Measurements from ENCODE around the gene GPR158.

- TF ChIP-seq CTCF (conservative IDR thresholded peaks at IDR 0.05; ENCODE audit: low read length) (no peak), EZH2phosphoT487 (IDR thresholded peaks at IDR 0.05; ENCODE audit: borderline replicate concordance, low read depth, low read length) (no peak)
Observed at GRCh38 chr10:25627606-25628005, 452.8 kb downstream of the GPR158 start.

All from OCI-LY7 (cell line).